ENCODE data around the gene BBX.
A peak's percentile ranks its signal among the peaks of the same experiment; 100 is the strongest.

DNA sequence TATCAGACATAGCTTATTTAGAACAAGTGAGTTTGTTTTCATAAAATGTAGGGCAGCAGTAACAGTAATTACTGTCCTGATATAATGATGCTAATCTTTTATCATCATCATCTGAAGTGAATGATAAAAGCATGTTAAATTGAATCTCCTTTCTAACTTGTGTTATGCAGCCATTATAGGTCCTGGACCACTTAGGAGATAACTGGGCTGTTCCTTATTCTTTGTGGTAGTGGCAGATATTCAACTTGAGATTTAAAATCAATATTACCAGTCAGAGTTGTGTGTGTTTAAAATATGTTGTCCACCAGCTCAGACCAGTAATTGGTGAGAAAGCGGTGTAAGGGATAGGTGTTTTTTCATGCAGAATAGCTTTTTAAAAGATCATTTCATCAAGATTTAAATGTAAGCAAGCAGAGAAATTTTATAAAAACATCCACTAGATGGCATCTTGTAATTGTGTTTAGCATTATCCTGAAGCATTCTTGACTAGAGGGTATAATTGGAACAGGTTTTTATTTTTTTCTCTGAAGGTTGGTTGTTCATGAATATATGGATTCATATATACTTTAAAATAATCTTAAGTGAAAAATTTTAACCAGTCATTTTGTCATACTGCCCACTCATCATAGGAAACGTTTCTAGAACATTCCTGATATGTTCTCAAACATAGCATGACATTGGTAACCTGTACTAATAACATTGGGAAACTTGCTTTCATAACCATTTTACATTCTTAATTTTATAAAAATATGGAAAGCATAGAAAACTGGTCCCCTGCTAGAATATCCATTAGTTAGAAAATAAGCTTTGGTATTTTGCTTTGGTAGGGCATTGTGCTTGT lies 153.9 kb downstream of the BBX start:
- TF ChIP-seq, protein P1, sequence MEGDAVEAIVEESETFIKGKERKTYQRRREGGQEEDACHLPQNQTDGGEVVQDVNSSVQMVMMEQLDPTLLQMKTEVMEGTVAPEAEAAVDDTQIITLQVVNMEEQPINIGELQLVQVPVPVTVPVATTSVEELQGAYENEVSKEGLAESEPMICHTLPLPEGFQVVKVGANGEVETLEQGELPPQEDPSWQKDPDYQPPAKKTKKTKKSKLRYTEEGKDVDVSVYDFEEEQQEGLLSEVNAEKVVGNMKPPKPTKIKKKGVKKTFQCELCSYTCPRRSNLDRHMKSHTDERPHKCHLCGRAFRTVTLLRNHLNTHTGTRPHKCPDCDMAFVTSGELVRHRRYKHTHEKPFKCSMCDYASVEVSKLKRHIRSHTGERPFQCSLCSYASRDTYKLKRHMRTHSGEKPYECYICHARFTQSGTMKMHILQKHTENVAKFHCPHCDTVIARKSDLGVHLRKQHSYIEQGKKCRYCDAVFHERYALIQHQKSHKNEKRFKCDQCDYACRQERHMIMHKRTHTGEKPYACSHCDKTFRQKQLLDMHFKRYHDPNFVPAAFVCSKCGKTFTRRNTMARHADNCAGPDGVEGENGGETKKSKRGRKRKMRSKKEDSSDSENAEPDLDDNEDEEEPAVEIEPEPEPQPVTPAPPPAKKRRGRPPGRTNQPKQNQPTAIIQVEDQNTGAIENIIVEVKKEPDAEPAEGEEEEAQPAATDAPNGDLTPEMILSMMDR (conservative IDR thresholded peaks at IDR 0.05; ENCODE audit: low read depth, low read length) = peak; percentile 57
- no peak for TF ChIP-seq BHLHE40 (IDR thresholded peaks at IDR 0.05; ENCODE audit: low read depth, low read length)
- TF ChIP-seq CHD1 (IDR thresholded peaks at IDR 0.05; ENCODE audit: low read depth, low read length) = no peak

Measured in IMR-90 (cell line).